Gastroesophageal sphincter (tissue), 3 donors: ENCODE data around the gene PRIMPOL.

Source experiments
- POLR2A ChIP-seq, 2 donors: fragments of 450-650 bp; IDR thresholded peaks; one replicate each; pipeline ENCODE4 v1.6.1; 2017; ENCODE audit warnings: antibody characterized with exemption in 2 of 2, mild to moderate bottlenecking in 2 of 2, moderate library complexity in 1 of 2
- POLR2AphosphoS5 ChIP-seq: sonication (generic); formaldehyde crosslinking; IDR thresholded peaks from one replicate; pipeline ENCODE4 v1.6.1; 2017; ENCODE audit warnings: antibody characterized with exemption
- TF ChIP-seq, protein P1 (sequence below), 4 experiments: fragments of 200-600 bp in 2 of 4; fragments of 450-650 bp in 2 of 4; sonication (generic) in 1 of 4; IDR thresholded peaks; one replicate each; pipeline ENCODE4 v1.5.1; 2017 to 2019; ENCODE audit warnings: antibody characterized with exemption in 4 of 4, mild to moderate bottlenecking in 2 of 4, moderate library complexity in 2 of 4

DNA sequence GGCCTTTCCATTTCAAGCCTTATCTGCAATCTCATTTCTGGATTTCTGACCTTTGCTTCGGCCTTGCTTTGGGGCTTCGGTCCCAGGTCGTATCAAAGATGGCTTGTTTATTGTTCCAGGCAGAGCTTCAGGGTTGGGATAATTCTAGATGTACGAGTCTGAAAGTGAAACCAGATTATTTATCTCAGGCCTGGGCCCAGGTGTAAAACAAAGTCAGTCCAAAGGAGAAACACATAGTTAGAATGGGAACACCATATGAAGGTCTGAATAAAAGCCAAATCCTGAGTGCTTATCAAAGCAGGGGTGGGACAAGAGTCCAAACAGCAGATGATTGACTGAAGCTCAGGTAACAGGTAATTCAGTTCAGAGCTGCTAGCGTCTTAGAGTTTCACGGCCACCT, 17.1 kb downstream of the PRIMPOL start:
- TF ChIP-seq, protein P1, sequence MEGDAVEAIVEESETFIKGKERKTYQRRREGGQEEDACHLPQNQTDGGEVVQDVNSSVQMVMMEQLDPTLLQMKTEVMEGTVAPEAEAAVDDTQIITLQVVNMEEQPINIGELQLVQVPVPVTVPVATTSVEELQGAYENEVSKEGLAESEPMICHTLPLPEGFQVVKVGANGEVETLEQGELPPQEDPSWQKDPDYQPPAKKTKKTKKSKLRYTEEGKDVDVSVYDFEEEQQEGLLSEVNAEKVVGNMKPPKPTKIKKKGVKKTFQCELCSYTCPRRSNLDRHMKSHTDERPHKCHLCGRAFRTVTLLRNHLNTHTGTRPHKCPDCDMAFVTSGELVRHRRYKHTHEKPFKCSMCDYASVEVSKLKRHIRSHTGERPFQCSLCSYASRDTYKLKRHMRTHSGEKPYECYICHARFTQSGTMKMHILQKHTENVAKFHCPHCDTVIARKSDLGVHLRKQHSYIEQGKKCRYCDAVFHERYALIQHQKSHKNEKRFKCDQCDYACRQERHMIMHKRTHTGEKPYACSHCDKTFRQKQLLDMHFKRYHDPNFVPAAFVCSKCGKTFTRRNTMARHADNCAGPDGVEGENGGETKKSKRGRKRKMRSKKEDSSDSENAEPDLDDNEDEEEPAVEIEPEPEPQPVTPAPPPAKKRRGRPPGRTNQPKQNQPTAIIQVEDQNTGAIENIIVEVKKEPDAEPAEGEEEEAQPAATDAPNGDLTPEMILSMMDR (IDR thresholded peaks at IDR 0.05): no peak
- TF ChIP-seq POLR2AphosphoS5 (no peak), POLR2A (IDR thresholded peaks at IDR 0.05) (no peak)
